CD14-positive monocyte (primary cell): ENCODE data around the gene LRRTM3. TPM values are rescaled to one million over a fixed set of nuclear protein-coding genes. Genes with fewer than 3 reads are reported as not detected.

ENCODE experiments used
- DNase-seq, 3 donors: peaks; one replicate each; pipeline ENCODE4 v3.0.0-alpha.2; 2011 to 2022
- H2AFZ ChIP-seq: 2 replicates; pipeline ENCODE4 v1.6.0; 2012; ENCODE audit warnings: mild to moderate bottlenecking, low read depth, low read length, inconsistent platforms; ENCODE audit not compliant: insufficient read depth, poor library complexity, severe bottlenecking
- H3K27ac ChIP-seq, 2 donors: 1 replicate in 1 of 2; 2 replicates in 1 of 2; pipeline ENCODE4 v1.5.1; 2012 to 2013; ENCODE audit warnings: low read length in 2 of 2, control low read depth in 1 of 2, inconsistent platforms in 1 of 2, low read depth in 1 of 2, mild to moderate bottlenecking in 1 of 2
- H3K27me3 ChIP-seq, 2 donors: one replicate each; pipeline versions ENCODE4 v1.6.0 to v1.6.1; 2011 to 2013; ENCODE audit warnings: low read length in 2 of 2; ENCODE audit not compliant: control insufficient read depth in 2 of 2, insufficient read depth in 2 of 2
- H3K36me3 ChIP-seq, 2 donors: replicated peaks in 1 of 2; 1 replicate in 1 of 2; 2 replicates in 1 of 2; pipeline versions ENCODE4 v1.5.1 to v1.6.1; 2012 to 2013; ENCODE audit warnings: low read length in 2 of 2, control low read depth in 1 of 2, inconsistent platforms in 1 of 2, mild to moderate bottlenecking in 1 of 2; ENCODE audit not compliant: insufficient read depth in 2 of 2, control insufficient read depth in 1 of 2
- H3K4me1 ChIP-seq, 2 donors: 1 replicate in 1 of 2; 2 replicates in 1 of 2; pipeline versions ENCODE4 v1.5.1 to v1.6.1; 2012 to 2013; ENCODE audit warnings: low read length in 2 of 2, control low read depth in 1 of 2, inconsistent platforms in 1 of 2, mild to moderate bottlenecking in 1 of 2, moderate library complexity in 1 of 2; ENCODE audit not compliant: insufficient read depth in 2 of 2, control insufficient read depth in 1 of 2
- H3K4me2 ChIP-seq: replicated peaks from 2 replicates; pipeline ENCODE3; 2012; ENCODE audit warnings: low read length, moderate library complexity, mild to moderate bottlenecking; ENCODE audit not compliant: poor library complexity, severe bottlenecking; ENCODE audit errors: extremely low read depth
- H3K4me3 ChIP-seq, 3 experiments: fragments of 200-600 bp in 1 of 3; sonication (generic) in 1 of 3; replicated peaks in 1 of 3; 1 replicate in 2 of 3; 2 replicates in 1 of 3; pipeline ENCODE4 v1.5.1; 2011 to 2013; ENCODE audit warnings: low read length in 3 of 3, mild to moderate bottlenecking in 3 of 3, control low read depth in 2 of 3, low read depth in 2 of 3, inconsistent platforms in 1 of 3, moderate library complexity in 1 of 3
- H3K79me2 ChIP-seq: 2 replicates; pipeline ENCODE4 v1.6.0; 2012; ENCODE audit warnings: mild to moderate bottlenecking, control low read depth, inconsistent platforms, low read length, moderate library complexity; ENCODE audit not compliant: insufficient read depth
- H3K9ac ChIP-seq: 2 replicates; pipeline ENCODE4 v1.6.0; 2017; ENCODE audit warnings: low read length, mild to moderate bottlenecking; ENCODE audit not compliant: insufficient read depth, poor library complexity, severe bottlenecking
- H3K9me3 ChIP-seq, 2 donors: replicated peaks in 1 of 2; 1 replicate in 1 of 2; 2 replicates in 1 of 2; pipeline versions ENCODE4 v1.5.1 to v1.6.1; 2012 to 2013; ENCODE audit warnings: low read length in 2 of 2, control low read depth in 1 of 2; ENCODE audit not compliant: control insufficient read depth in 1 of 2, insufficient read depth in 1 of 2
- H4K20me1 ChIP-seq: 2 replicates; pipeline ENCODE4 v1.6.0; 2012; ENCODE audit warnings: mild to moderate bottlenecking, low read length, control low read depth, moderate library complexity; ENCODE audit not compliant: insufficient read depth
- H3K27ac Mint-ChIP-seq, 7 donors: one replicate each; pipeline ENCODE4 v1.8.0; 2020; ENCODE audit warnings: mild to moderate bottlenecking in 7 of 7, mixed read lengths in 7 of 7, moderate library complexity in 6 of 7, inconsistent platforms in 2 of 7
- H3K27me3 Mint-ChIP-seq, 3 donors: one replicate each; pipeline ENCODE4 v1.8.0; 2021 to 2022; ENCODE audit warnings: low read depth in 3 of 3, mild to moderate bottlenecking in 3 of 3, mixed read lengths in 3 of 3, moderate library complexity in 3 of 3, inconsistent platforms in 1 of 3
- H3K36me3 Mint-ChIP-seq, 2 donors: one replicate each; pipeline ENCODE4 v1.8.0; 2020; ENCODE audit warnings: mixed read lengths in 2 of 2, inconsistent platforms in 1 of 2, mild to moderate bottlenecking in 1 of 2
- H3K4me1 Mint-ChIP-seq: one replicate; pipeline ENCODE4 v1.8.0; 2020; ENCODE audit warnings: mild to moderate bottlenecking, mixed read lengths
- H3K4me3 Mint-ChIP-seq, 2 donors: one replicate each; pipeline ENCODE4 v1.8.0; 2020; ENCODE audit warnings: mild to moderate bottlenecking in 2 of 2, mixed read lengths in 2 of 2, moderate library complexity in 1 of 2
- H3K9me3 Mint-ChIP-seq, 7 donors: one replicate each; pipeline ENCODE4 v1.8.0; 2020 to 2022; ENCODE audit warnings: mixed read lengths in 7 of 7, mild to moderate bottlenecking in 6 of 7, moderate library complexity in 6 of 7, inconsistent platforms in 2 of 7
- WGBS: methylation state at CpG from one replicate; pipeline ENCODE4 v1.1.5; 2013; ENCODE audit warnings: missing lambda C conversion rate; ENCODE audit not compliant: insufficient coverage; 5-methylcytosine and 5-hydroxymethylcytosine counted together
- intact Hi-C, 2 donors: fragments of 100-400 bp; cut with micrococcal nuclease; formaldehyde crosslinking; loops; one replicate each; pipeline versions ENCODE4 v1.15.0 to v1.15.1; 2023
- polyA plus RNA-seq, 3 donors: library from polyadenylated mRNA; depleted of rRNA in 1 of 3; unstranded in 2 of 3; stranded (reverse) in 1 of 3; fragments of 300-500 nt in 2 of 3; fragments of >200 nt in 1 of 3; fragmentation: Illumina TruSeq in 2 of 3; gene quantifications; 1 replicate in 2 of 3; 2 replicates in 1 of 3; pipeline ENCODE4 v1.2.3, GENCODE V29; 2012 to 2021
- TF ChIP-seq, protein P1 (sequence below): fragments of 200-600 bp; IDR thresholded peaks from one replicate; pipeline ENCODE4 v1.8.0; 2022; ENCODE audit warnings: antibody characterized with exemption, mild to moderate bottlenecking

The LRRTM3 gene
- polyA plus RNA-seq, 3 donors: not detected

DNA sequence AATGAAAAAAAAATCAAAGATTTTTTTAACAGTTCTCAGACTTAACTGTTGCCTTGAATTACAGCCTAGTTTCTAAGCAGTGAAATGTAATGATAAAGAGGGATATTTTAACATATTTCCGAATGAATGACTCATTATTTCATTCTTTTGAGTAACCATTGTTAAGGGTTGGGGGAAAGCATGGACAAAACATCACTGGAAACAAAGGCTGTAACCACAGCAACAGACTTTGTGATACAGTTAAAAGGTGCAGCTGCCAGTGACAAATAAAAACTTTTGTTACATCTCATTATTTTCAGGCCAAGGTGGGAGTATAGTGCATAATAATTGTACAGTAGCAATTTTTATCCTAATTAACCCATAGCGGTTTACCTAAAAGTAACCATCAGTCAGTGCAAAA, 172.6 kb downstream of the LRRTM3 start:
- Histone ChIP-seq H4K20me1 (no peaks in the 10 kb centered on the region), H3K27me3 (no peaks in the 10 kb centered on the region), H3K36me3 (no peaks in the 10 kb centered on the region), H2AFZ (no peak overlapping the region), H3K27ac (no peak overlapping the region), H3K79me2 (no peaks in the 10 kb centered on the region), H3K4me1 (no peaks in the 10 kb centered on the region), H3K9me3 (no peaks in the 10 kb centered on the region), H3K9ac (no peak overlapping the region), H3K4me3 (no peak overlapping the region), H3K4me2 (no peak overlapping the region)
- no peak for DNase-seq
- Mint-ChIP-seq H3K27ac (no peak overlapping the region), H3K4me1 (no peaks in the 10 kb centered on the region), H3K4me3 (no peak overlapping the region), H3K9me3 (no peaks in the 10 kb centered on the region), H3K36me3 (no peaks in the 10 kb centered on the region), H3K27me3 (no peaks in the 10 kb centered on the region)
- TF ChIP-seq, protein P1, sequence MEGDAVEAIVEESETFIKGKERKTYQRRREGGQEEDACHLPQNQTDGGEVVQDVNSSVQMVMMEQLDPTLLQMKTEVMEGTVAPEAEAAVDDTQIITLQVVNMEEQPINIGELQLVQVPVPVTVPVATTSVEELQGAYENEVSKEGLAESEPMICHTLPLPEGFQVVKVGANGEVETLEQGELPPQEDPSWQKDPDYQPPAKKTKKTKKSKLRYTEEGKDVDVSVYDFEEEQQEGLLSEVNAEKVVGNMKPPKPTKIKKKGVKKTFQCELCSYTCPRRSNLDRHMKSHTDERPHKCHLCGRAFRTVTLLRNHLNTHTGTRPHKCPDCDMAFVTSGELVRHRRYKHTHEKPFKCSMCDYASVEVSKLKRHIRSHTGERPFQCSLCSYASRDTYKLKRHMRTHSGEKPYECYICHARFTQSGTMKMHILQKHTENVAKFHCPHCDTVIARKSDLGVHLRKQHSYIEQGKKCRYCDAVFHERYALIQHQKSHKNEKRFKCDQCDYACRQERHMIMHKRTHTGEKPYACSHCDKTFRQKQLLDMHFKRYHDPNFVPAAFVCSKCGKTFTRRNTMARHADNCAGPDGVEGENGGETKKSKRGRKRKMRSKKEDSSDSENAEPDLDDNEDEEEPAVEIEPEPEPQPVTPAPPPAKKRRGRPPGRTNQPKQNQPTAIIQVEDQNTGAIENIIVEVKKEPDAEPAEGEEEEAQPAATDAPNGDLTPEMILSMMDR: no peak
- intact Hi-C loops: no loop called here
- WGBS: no CpG with 5 or more reads among the region's 2 CpGs

DNA sequence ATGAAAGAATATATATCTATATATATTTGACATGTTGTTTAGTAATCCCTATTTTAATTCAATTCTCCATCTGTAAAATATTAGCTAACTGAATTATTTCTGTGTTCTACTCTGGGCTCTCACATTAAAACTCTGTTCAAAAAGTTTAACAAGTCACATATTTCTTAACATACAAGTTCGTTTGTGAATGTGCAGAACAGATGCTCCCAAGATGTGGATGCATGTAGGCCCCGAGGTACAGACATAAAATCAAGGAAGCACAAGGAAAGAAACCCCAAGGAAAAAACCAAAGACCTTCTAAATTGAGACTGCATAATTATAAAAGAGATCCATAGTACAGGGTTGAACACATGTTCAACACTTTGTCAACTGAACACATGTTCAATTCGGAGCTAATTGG, 175.1 kb downstream of the LRRTM3 start:
- Histone ChIP-seq H3K4me1 (no peaks in the 10 kb centered on the region), H3K9ac (no peak overlapping the region), H3K36me3 (no peaks in the 10 kb centered on the region), H4K20me1 (no peaks in the 10 kb centered on the region), H3K27ac (no peak overlapping the region), H3K4me2 (no peak overlapping the region), H3K4me3 (no peak overlapping the region), H3K27me3 (no peaks in the 10 kb centered on the region), H3K79me2 (no peaks in the 10 kb centered on the region), H3K9me3 (no peaks in the 10 kb centered on the region), H2AFZ (no peak overlapping the region)
- no peak overlapping the region for H3K4me3 Mint-ChIP-seq
- no peaks in the 10 kb centered on the region for H3K36me3 Mint-ChIP-seq
- intact Hi-C loops: no loop called here
- H3K4me1 Mint-ChIP-seq: no peaks in the 10 kb centered on the region
- DNase-seq: no peak
- no CpG with 5 or more reads among the region's 3 CpGs for WGBS
- no peak overlapping the region for H3K27ac Mint-ChIP-seq
- no peaks in the 10 kb centered on the region for H3K27me3 Mint-ChIP-seq
- H3K9me3 Mint-ChIP-seq: no peaks in the 10 kb centered on the region
- TF ChIP-seq, protein P1: no peak
